Right lobe of liver (tissue), 4 donors: ENCODE results near the gene NBAS.

Experiments
- POLR2A ChIP-seq: fragments of 450-650 bp; IDR thresholded peaks from one replicate; pipeline ENCODE4 v1.6.1; 2017; ENCODE audit warnings: antibody characterized with exemption, mild to moderate bottlenecking
- TF ChIP-seq, protein P1 (sequence below), 4 donors: fragments of 200-600 bp in 3 of 4; fragments of 450-650 bp in 1 of 4; IDR thresholded peaks; one replicate each; pipeline versions ENCODE4 v1.5.1 to v1.8.0; 2016 to 2022; ENCODE audit warnings: antibody characterized with exemption in 4 of 4, mild to moderate bottlenecking in 2 of 4
- donor health status: DM: no; HTN: no; CAD: no.
- donor health status: DM: no; HTN: no; CAD: no.
- donor health status: DM: no; HTN: yes; CAD: no.

DNA sequence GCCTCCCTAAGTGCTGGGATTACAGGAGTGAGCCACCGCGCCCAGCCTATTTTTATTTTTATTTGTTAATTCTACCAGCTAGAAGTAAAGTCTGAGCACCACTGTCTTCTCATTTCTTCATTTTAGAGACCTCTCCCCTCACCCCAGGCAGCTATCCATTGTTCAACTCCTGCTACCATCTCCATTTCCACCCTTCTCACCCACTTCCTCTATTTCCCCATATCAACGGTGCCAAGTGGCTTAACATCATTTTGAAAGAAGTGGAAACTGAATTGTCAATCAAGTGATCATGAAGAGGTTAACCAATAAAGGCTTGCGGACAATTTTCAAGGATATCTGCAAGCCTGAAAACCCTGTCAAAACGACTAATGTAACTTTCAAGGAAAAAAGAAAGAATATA lies 323.1 kb downstream of the NBAS start:
- TF ChIP-seq, protein P1, sequence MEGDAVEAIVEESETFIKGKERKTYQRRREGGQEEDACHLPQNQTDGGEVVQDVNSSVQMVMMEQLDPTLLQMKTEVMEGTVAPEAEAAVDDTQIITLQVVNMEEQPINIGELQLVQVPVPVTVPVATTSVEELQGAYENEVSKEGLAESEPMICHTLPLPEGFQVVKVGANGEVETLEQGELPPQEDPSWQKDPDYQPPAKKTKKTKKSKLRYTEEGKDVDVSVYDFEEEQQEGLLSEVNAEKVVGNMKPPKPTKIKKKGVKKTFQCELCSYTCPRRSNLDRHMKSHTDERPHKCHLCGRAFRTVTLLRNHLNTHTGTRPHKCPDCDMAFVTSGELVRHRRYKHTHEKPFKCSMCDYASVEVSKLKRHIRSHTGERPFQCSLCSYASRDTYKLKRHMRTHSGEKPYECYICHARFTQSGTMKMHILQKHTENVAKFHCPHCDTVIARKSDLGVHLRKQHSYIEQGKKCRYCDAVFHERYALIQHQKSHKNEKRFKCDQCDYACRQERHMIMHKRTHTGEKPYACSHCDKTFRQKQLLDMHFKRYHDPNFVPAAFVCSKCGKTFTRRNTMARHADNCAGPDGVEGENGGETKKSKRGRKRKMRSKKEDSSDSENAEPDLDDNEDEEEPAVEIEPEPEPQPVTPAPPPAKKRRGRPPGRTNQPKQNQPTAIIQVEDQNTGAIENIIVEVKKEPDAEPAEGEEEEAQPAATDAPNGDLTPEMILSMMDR (IDR thresholded peaks at IDR 0.05): no peak
- no peak for TF ChIP-seq POLR2A
